Activated effector memory CD4-positive, alpha-beta T cell treated with anti-CD3 and anti-CD28 coated beads, Interleukin-2, amount 50 U/mL, for 16 hours (primary cell): ENCODE data around the gene CNTROB.
"Not testable (repeated sequence)": the region's sequence is repeated elsewhere in the genome, so short reads cannot be mapped to it uniquely, and the experiment has no call there.

Experiments
- DNase-seq: peaks from one replicate; pipeline ENCODE4 v3.0.0-alpha.2; 2020

Gene CNTROB

DNA sequence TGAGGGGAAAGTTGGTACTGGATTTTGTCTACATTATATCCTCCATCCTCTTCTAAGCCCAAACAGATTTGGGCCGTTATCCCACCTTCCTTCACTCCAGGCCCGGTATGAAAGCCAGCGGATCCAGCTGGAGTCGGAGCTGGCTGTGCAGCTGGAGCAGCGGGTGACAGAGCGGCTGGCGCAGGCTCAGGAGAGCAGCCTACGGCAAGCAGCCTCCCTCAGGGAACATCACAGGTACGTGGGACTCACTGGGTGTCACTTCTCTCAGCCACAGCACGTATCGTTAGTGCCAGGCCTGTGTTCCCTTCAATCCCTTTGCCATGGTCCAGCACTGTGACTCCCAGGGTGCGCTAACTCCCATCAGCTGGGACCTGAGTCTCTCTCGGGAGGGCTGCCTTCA is 11.3 kb downstream of the CNTROB start:
- no peak for DNase-seq

GRCh38 chr17:7944326-7944725 is 12.3 kb downstream of the CNTROB start:
- DNase-seq = no peak

- DNase-seq = no peak
These were observed 13.6 kb downstream of the CNTROB start for GRCh38 chr17:7945651-7946050.

DNA sequence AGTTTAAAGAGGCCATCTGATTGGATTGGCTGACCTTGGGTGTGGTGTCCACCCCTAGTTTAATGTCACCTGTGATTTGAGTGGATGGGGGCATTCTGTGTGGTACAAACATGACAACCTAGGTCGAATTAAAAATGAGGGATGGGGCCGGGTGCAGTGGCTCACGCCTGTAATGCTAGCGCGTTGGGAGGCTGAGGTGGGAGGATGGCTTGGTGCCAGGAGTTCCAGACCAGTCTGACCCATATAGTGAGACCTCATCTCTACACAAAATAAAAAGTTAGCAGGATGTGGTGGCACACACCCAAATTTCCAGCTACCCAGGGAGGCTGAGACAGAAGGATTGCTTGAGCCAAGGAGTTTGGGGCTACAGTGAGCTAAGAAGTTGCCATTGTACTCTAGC is 14.4 kb downstream of the CNTROB start:
- DNase-seq = no peak

DNA sequence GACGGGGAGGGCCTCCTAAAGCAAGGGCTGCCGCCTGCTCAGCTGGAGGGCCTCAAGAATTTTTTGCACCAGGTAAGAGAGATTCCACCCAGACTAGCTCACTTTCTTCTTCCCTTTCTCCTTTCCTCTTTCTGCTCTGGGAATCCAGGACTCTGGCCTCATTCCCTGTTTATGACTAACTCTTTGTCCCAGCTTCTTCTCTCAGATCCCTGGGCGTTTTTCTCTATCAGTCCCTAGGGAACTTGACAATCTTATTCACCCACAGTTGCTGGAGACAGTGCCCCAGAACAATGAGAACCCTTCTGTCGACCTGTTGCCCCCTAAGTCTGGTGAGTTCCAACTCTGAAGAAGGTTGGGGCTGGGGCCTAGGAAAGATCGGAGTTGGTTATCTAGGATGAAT is 15.6 kb downstream of the CNTROB start:
- no peak for DNase-seq

GRCh38 chr17:7950578-7950977 is 18.6 kb downstream of the CNTROB start:
- DNase-seq = no peak

DNA sequence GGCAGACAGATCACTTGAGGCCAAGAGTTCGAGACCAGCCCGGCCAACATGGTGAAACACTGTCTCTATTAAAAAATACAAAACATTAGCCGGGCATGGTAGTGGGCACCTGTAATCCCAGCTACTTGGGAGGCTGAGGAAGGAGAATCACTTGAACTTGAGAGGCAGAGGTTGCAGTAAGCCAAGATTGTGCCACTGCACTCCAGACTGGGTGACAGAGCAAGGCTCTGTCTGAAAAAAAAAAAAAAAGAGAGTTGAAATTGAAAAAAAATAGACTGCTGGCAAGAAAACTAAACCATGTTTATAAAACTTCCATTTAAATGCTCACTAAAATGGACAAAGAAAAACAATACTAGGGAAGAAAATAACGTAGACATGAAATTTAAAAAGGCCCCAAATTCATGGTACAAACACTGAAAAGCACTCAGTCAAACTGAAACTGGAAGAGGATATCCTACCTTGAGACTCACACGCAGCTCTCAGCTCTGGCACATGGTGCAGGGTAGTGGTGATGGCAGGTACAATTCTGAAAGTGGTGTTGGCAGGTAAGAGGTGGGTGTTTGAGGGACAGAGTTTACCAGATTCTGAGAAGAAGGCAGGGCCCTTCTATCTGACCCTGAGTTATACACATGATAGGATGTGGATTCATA is 19.3 kb downstream of the CNTROB start:
- DNase-seq = peak; percentile 78

- DNase-seq = not testable (repeated sequence)
These were observed 21.3 kb downstream of the CNTROB start for GRCh38 chr17:7953266-7953665.

GRCh38 chr17:7955414-7956227 is 23.6 kb downstream of the CNTROB start:
- no peak for DNase-seq

DNA sequence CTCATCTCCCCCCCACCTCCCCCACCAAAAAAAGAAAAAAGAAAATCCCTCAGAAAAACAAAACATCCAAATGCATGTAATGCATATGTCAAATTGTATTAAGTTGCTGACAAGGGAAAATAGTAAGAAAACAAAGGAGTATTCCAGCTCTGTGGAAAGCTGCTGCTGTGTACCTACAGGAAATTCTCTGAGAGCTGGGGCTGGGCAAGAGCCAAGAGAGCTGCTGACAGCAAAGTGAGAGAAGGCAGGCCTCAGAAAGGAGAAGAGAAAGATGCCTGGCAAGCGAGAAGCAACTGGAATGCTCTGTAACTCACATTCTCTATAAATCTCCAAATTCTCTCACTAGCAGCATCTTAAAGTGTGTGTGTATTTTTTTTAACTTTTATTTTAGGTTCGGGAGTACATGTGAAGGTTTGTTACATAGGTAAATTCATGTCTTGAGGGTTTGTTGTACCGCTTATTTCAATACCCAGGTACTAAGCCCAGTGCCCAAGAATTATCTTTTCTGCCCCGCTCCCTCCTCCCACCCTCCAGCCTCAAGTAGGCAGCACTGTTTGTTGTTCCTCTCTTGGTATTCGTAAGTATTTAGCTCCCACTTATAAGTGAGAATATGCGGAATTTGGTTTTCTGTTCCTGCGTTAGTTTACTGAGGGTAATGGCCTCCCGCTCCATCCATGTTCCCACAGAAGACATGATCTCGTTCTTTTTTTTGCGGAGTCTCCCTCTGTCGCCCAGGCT is 24.4 kb downstream of the CNTROB start:
- DNase-seq = no peak

DNA sequence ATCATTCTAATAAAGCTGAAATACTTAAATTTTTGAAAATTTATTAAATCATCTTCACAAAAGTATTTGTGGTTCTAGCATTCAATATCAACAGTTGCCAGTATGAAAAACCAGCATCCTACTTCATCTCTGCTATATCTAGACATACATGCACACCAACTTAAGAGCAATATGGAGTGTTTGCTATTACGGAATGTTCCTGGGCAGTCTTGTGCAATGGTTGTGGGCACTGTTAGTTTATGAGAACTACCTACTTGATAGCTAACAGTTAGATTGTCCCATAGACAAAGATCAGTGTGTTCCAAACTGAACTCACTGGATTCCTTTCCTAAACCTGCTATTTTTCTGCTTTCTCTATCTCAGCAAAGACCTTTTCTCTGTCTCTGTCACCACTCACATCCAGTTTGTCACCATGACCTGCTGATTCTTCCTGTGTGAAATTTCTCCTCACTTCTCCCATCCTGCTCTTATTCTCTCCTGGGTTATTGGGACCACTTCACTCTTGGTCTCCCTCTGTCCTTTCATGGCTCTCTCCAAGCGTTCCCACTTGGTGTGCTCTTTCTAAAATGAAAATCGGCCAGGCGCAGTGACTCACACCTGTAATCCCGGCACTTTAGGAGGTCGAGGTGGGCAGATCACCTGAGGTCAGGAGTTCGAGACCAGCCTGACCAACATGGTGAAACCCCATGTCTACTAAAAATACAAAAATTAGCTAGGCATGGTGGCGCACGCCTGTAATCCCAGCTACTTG is 27.7 kb downstream of the CNTROB start:
- no peak for DNase-seq

GRCh38 chr17:7961421-7961820 is 29.4 kb downstream of the CNTROB start:
- no peak for DNase-seq

- DNase-seq = no peak
These were observed 35.7 kb downstream of the CNTROB start for GRCh38 chr17:7967751-7968150.

DNA sequence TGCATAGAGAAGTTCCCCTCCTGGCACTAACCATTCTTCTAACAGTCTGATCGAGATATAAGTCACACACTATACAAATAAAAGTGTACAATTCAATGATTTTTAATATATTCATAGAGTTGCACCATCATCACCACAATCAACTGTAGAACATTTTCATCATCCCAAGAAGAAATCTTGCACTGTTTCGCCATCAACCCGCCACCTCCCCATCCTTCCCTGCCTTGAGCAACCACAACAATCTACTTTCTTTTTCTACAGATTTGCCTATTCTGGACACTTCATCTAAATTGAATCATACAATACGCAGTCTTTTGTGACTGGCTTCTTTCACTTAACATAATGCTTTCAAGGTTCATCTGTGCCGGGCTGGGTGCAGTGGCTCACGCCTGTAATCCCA is 37.4 kb downstream of the CNTROB start:
- DNase-seq = no peak

- no peak for DNase-seq
These were observed 39.6 kb downstream of the CNTROB start for GRCh38 chr17:7971651-7972050.

GRCh38 chr17:7972131-7972785 is 40.3 kb downstream of the CNTROB start:
- DNase-seq = no peak

DNA sequence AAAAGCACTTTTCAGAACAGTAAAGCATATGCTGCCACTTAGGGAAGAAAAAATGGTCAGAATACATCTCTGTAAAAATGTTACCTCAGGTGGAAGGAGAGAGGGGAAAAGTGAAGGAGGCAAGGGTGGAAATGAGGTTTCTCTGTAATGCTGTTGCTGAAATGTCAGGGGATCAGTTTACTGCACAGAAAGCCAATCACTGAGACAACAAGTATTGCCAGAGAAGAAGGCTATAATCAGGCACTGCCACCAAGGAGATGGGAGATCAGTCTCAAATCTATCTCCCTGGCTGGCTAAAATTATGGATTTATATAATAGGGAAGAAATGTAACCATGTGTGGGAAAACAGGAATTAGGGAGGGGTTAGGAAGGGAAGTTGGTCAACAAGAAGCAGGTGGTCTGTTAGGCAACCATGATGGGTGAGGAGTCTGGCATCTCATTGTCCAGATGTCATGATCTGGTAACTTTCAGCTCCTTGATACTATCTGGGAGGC is 42.7 kb downstream of the CNTROB start:
- DNase-seq = no peak

- DNase-seq = no peak
These were observed 45.0 kb downstream of the CNTROB start for GRCh38 chr17:7977039-7977438.

- no peak for DNase-seq
These were observed 45.8 kb downstream of the CNTROB start for GRCh38 chr17:7977805-7978204.

DNA sequence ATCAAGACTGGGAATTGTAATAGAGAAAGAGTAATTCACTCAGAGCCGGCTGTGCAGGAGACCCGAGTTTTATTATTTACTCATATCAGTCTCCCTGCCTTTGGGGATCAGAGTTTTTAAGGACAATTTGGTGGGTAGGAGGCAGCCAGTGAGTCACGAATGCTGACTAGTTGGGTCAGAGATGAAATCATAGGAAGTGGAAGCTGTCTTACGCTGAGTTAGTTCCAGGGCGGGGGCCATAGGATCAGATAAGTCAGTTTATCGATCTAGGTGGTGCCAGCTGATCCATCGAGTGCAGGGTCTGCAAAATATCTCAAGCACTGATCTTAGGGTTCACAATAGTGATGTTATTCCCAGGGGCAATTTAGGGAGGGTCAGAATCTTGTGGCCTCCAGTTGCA is 50.2 kb downstream of the CNTROB start:
- no peak for DNase-seq

GRCh38 chr17:7982666-7983065 is 50.7 kb downstream of the CNTROB start:
- no peak for DNase-seq

GRCh38 chr17:7984904-7985303 is 52.9 kb downstream of the CNTROB start:
- no peak for DNase-seq
